T-helper 9 cell (primary cell): Measurements from ENCODE around the gene SBK2.

Experiments used
- DNase-seq: peaks from one replicate; pipeline ENCODE4 v3.0.0-alpha.2; 2020

The SBK2 gene

DNA sequence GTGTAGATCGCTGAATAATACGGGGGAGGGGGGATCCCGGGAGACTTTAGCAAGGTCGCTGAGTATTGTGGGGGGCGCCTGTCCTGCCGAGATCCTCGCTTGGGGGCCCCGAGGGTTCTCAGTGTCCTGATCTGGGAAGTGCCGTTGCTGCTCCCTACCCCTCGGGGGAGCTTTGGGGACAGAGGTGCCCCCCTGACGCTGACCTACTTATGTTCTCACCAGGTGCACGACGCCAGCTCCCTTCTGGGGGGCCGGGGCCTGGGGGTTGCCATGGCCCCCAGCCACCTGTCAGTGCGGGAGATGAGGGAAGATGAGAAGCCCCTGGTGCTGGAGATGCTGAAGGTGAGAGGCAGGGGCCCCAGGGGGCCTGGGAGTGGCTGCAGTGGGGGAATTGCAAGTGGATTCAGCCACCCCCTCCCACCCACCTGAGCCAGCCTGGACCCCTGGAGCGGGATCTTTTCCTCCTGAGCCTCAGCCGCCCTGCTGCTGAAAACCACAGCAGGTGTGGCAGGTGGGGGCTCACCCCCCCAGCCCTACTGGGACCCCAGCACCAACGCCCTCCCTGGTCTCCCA is 51.4 kb downstream of the SBK2 start:
- DNase-seq, result no peak

DNA sequence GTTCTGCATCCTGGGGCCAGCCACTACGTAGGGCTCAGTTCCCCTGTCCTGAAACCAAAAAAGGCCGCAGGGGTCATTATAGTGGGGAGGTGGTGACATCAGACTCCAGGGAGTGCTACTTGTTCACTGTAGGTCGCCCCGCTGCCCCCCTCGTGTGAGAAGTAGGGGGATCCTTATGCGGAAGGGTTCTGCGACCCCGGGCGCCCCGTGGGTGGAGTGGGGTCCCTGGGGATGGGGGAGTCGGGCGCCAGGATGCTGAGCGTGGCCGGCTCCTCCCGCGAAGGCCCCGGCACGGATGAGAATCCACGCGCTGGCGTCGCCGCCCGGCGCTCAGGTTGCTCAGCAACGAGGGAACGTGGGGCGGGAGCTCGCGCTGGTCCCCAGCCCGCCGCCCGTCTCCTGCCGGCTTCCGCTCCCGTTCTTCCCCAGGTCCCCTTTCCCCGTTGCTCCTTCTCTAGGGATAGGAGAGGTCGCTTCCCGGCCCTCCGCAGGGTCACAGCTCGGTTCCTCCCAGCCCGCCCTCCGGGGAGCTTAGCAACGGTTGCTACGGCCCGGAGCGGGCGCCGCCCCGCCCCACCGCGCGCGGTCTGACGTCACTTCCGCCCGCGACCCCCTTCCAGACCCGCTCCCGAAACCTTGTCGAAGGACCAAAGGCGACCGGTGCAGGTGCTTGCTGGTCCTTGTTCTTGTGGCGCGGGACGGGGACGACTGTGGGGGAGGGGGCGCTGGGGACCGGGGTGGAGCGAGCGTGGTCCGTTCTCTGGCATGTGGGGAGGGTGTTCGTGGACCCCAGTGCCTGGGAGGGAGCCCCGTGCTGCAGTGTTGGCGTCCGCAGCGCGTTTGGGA is 52.1 kb downstream of the SBK2 start, which contains the start of gene NAT14:
Gene NAT14 (plus strand): TSS at position 596 of the 846 bp plus-strand sequence. CDS start 521 bp downstream, outside the sequence.
- peak; percentile 59 for DNase-seq

DNA sequence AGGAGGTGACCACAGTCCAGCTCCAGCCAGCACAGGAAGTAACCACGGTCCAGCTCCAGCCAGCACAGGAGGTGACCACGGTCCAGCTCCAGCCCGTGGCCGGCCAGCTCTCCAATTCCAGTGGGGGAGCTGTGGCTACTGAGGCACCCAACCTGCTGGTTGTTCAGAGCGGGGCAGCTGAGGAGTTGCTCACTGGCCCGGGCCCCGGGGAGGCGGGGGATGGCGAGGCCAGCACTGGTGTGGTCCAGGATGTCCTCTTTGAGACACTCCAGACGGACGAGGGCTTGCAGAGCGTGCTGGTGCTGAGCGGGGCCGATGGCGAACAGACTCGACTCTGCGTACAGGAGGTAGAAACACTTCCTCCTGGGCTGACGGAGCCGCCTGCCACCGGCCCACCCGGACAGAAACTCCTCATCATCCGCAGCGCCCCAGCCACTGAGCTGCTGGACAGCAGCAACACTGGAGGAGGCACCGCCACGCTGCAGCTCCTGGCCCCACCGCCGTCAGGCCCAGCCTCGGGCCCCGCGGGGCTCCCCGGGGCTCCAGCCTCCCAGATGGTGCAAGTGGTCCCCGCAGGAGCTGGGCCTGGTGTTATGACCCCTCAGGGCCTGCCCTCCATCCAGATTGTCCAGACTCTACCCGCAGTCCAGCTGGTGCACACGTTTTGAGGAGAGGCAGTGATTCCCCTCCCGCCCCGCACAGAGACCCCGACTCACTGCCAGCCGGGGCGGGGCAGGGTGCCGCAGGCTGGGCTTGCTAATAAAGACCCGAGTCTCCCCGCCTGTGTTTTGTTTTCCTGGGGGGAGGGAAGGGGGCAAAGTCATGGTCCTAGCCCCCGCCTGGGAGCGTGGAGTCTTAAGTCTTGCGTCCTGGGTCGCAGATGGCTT is 53.0 kb downstream of the SBK2 start:
- no peak for DNase-seq

DNA sequence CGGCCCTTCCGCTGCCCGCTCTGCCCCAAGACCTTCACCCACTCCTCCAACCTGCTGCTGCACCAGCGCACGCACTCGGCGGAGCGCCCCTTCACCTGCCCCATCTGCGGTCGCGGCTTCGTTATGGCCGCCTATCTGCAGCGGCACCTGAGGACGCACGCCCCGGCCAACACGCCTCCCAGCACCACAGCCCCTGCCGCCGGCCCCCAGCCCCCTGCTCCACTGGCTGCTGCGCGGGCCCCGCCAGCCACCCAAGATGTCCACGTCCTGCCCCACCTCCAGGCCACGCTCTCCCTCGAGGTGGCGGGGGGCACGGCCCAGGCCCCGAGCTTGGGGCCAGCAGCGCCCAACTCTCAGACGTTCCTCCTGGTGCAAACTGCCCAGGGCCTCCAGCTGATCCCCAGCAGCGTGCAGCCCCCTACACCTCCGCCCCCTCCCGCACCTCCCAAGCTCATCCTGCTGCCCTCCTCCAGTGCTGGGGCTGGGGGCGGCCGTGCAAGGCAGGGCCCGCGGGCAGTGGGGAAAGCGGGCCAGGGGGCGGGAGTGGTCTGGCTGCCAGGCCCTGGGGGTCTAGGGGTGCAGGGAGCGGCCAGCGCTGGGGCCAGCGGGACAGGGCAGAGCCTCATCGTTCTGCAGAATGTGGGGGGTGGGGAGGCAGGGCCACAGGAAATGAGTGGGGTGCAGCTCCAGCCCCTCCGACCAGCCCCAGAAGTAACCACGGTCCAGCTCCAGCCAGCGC is 53.8 kb downstream of the SBK2 start:
- no peak for DNase-seq

DNA sequence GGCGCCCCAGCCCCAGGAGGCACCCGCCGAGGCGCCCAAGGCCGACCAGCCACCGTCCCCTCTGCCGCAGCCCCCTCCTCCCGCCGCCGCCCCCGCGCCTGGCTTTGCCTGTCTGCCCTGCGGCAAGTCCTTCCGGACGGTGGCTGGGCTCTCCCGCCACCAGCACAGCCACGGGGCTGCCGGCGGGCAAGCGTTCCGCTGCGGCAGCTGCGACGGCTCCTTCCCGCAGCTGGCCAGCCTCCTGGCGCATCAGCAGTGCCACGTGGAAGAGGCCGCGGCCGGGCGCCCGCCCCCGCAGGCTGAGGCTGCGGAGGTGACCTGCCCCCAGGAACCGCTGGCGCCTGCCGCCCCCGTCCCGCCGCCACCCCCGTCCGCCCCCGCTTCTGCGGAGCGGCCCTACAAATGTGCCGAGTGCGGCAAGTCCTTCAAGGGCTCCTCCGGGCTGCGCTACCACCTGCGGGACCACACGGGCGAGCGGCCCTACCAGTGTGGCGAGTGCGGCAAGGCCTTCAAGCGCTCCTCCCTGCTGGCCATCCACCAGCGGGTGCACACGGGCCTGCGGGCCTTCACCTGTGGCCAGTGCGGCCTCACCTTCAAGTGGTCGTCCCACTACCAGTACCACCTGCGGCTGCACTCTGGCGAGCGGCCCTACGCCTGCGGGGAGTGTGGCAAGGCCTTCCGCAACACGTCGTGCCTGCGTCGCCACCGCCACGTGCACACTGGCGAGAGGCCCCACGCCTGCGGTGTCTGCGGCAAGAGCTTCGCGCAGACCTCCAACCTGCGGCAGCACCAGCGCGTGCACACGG is 54.6 kb downstream of the SBK2 start:
- no peak for DNase-seq

DNA sequence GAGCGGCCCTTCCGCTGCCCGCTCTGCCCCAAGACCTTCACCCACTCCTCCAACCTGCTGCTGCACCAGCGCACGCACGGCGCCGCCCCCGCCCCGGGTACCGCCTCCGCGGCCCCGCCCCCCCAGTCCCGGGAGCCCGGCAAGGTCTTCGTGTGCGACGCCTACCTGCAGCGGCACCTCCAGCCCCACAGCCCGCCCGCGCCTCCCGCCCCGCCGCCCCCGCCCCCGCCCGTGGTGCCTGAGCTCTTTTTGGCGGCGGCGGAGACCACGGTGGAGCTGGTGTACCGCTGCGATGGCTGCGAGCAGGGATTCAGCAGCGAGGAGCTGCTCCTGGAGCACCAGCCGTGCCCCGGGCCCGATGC is 55.2 kb downstream of the SBK2 start:
- DNase-seq, result no peak

DNA sequence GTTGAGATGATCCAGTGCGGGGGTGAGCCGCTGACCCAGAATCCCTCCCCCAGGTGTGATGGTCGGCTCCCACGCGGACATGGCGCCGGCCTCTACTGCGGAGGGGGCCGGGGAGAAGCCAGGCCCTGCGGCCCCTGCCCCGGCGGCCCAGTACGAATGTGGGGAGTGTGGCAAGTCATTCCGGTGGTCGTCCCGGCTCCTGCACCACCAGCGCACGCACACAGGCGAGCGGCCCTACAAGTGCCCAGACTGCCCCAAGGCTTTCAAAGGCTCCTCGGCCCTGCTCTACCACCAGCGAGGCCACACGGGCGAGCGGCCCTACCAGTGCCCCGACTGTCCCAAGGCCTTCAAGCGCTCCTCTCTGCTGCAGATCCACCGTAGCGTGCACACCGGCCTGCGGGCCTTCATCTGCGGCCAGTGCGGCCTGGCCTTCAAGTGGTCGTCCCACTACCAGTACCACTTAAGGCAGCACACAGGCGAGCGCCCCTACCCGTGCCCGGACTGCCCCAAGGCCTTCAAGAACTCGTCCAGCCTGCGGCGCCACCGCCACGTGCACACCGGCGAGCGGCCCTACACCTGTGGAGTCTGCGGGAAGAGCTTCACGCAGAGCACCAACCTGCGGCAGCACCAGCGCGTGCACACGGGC is 55.7 kb downstream of the SBK2 start:
- no peak for DNase-seq

DNA sequence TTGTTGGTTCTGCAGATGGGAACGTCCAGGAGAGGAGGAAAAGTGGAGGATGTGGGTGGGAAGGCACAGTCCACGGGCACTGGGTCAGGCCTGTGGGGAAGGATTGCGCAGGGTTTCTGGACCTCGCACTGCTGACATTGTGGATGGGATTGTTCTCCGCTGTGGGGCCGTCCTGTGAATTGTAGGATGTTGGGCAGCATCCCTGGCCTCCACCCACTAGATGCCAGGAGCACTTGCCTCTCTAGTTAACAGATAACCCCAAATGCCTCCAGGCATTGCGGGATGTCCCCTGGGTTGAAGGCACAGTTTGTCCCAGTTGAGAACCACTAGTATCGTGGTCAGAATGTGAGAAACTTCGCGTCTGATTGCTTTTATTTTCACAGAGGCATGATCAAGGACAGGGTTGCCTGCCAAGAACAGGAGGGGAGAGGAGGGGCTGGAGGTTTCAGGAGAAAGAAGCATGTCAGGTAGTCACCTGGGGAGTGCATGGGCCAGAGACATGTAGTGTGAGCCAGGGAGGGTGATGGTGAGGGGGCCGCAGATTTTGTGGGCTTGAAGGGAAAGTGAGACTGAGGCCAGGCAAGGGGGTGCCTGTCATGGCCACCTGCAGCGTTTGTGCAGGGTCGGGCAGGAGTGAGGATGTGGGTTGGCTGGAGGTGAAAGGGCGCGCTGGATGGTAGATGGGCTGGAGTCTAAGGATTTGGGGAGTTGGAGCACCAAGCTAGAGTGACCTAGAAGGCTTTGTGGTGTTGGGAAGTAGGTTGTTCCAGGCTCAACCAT is 57.3 kb downstream of the SBK2 start:
- DNase-seq, result no peak

DNA sequence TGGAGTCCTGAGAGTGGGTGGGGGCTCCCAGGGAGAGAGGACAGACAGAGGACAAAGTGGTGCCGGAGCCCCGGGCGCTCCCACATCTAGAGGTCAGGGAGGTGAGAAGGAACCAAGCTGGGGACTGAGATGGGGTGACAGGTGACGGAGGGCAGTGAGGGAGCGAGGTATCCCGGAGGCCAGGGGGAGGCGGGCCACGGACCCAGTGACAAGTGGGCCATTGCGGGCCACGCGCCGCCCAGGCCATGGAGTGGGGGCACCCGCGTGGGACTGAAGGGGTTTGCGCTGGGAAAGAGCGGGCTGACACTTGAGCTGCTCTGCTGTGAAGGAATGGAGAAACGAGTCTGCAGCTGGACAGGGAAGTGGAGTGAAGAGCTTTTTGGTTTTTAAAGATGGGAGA is 57.9 kb downstream of the SBK2 start:
- DNase-seq, result no peak
